ENCODE measurements around the gene ENKD1. TPM values are rescaled to one million over a fixed set of nuclear protein-coding genes. Genes with fewer than 3 reads are reported as not detected.

ENKD1 gene
- total and polyA plus RNA-seq, 2 of the 13 experiments (the other 11 are each of a cell fraction or from before 2014, with no cell fraction given): 10.8 to 20.8 TPM

DNA sequence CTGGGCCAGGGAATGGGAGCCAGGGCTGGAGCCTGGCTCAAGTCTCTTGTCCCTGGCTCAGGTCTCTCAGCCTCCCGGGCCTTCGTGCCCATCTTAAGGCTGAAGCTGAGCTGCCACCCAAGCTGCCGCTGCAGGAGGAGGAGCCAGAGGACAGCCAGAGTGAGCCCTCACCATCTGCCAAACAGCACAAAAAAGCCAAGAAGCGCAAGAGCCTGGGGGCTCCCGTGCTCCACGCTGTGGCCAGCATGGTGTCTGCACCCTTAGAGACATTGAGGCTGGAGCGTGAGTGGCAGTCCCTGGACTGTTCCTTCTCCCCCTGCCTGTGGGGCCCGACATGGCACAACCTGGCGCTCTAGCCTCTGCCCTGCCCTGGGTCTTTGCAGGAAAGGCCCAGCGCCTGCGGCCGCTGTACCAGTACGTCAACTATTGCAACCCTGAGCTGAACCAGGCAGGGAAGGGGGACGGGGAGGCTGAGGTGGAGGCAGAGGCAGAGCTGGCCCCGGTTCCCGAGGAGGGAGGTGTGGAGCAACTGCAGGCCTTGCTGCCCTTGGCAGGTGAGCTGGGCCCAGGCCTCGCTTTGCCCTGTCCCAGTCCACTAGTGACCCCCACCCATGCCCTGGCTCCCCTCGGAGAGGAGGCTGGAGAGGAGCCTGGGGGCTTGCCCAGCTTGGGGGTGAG lies 1.4 kb upstream of the ENKD1 start (continued):
- TF ChIP-seq, protein P1, sequence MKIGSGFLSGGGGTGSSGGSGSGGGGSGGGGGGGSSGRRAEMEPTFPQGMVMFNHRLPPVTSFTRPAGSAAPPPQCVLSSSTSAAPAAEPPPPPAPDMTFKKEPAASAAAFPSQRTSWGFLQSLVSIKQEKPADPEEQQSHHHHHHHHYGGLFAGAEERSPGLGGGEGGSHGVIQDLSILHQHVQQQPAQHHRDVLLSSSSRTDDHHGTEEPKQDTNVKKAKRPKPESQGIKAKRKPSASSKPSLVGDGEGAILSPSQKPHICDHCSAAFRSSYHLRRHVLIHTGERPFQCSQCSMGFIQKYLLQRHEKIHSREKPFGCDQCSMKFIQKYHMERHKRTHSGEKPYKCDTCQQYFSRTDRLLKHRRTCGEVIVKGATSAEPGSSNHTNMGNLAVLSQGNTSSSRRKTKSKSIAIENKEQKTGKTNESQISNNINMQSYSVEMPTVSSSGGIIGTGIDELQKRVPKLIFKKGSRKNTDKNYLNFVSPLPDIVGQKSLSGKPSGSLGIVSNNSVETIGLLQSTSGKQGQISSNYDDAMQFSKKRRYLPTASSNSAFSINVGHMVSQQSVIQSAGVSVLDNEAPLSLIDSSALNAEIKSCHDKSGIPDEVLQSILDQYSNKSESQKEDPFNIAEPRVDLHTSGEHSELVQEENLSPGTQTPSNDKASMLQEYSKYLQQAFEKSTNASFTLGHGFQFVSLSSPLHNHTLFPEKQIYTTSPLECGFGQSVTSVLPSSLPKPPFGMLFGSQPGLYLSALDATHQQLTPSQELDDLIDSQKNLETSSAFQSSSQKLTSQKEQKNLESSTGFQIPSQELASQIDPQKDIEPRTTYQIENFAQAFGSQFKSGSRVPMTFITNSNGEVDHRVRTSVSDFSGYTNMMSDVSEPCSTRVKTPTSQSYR (CRISPR knock-in tag; IDR thresholded peaks at IDR 0.05; ENCODE audit: borderline replicate concordance): peak; percentile 42; the same call in 1 of the 2 replicates
- TF ChIP-seq ETV6 (CRISPR knock-in tag; conservative IDR thresholded peaks at IDR 0.05) (0 out of 2 replicates have a peak, but pooled peaks have one; percentile 11), KDM2A (CRISPR knock-in tag; IDR thresholded peaks at IDR 0.05; ENCODE audit: borderline replicate concordance, low read depth) (peak; percentile 91), MTF2 (CRISPR knock-in tag; IDR thresholded peaks at IDR 0.05; ENCODE audit: borderline replicate concordance) (peak; percentile 80; the same call in 1 of the 2 replicates), DMAP1 (CRISPR knock-in tag; IDR thresholded peaks at IDR 0.05) (peak; percentile 8; the same call in 1 of the 2 replicates), ISX (CRISPR knock-in tag; conservative IDR thresholded peaks at IDR 0.05) (no peak), KLF16 (CRISPR knock-in tag; IDR thresholded peaks at IDR 0.05) (peak in 1 of 2 experiments; percentile 52; a peak in 1 of 4 replicates), KDM1A (CRISPR knock-in tag; IDR thresholded peaks at IDR 0.05) (no peak), GTF3A (CRISPR knock-in tag; conservative IDR thresholded peaks at IDR 0.05) (0 out of 2 replicates have a peak, but pooled peaks have one; percentile 83), ZNF572 (CRISPR knock-in tag; IDR thresholded peaks at IDR 0.05) (no peak), MLLT10 (CRISPR knock-in tag; IDR thresholded peaks at IDR 0.05) (no peak), MIER3 (CRISPR knock-in tag; IDR thresholded peaks at IDR 0.05; ENCODE audit: borderline replicate concordance) (peak; percentile 78; the same call in 1 of the 2 replicates)
- TF ChIP-seq, protein P2, sequence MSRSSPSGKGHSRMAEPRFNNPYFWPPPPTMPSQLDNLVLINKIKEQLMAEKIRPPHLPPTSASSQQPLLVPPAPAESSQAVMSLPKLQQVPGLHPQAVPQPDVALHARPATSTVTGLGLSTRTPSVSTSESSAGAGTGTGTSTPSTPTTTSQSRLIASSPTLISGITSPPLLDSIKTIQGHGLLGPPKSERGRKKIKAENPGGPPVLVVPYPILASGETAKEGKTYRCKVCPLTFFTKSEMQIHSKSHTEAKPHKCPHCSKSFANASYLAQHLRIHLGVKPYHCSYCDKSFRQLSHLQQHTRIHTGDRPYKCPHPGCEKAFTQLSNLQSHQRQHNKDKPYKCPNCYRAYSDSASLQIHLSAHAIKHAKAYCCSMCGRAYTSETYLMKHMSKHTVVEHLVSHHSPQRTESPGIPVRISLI (CRISPR knock-in tag; IDR thresholded peaks at IDR 0.05; ENCODE audit: borderline replicate concordance): peak; percentile 73; the same call in 1 of the 2 replicates
- TF ChIP-seq, protein P3, sequence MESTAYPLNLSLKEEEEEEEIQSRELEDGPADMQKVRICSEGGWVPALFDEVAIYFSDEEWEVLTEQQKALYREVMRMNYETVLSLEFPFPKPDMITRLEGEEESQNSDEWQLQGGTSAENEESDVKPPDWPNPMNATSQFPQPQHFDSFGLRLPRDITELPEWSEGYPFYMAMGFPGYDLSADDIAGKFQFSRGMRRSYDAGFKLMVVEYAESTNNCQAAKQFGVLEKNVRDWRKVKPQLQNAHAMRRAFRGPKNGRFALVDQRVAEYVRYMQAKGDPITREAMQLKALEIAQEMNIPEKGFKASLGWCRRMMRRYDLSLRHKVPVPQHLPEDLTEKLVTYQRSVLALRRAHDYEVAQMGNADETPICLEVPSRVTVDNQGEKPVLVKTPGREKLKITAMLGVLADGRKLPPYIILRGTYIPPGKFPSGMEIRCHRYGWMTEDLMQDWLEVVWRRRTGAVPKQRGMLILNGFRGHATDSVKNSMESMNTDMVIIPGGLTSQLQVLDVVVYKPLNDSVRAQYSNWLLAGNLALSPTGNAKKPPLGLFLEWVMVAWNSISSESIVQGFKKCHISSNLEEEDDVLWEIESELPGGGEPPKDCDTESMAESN (CRISPR knock-in tag; conservative IDR thresholded peaks at IDR 0.05): peak; percentile 84
- TF ChIP-seq, protein P4, sequence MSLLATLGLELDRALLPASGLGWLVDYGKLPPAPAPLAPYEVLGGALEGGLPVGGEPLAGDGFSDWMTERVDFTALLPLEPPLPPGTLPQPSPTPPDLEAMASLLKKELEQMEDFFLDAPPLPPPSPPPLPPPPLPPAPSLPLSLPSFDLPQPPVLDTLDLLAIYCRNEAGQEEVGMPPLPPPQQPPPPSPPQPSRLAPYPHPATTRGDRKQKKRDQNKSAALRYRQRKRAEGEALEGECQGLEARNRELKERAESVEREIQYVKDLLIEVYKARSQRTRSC (CRISPR knock-in tag; IDR thresholded peaks at IDR 0.05; ENCODE audit: low read depth): no peak
- TF ChIP-seq, protein P5, sequence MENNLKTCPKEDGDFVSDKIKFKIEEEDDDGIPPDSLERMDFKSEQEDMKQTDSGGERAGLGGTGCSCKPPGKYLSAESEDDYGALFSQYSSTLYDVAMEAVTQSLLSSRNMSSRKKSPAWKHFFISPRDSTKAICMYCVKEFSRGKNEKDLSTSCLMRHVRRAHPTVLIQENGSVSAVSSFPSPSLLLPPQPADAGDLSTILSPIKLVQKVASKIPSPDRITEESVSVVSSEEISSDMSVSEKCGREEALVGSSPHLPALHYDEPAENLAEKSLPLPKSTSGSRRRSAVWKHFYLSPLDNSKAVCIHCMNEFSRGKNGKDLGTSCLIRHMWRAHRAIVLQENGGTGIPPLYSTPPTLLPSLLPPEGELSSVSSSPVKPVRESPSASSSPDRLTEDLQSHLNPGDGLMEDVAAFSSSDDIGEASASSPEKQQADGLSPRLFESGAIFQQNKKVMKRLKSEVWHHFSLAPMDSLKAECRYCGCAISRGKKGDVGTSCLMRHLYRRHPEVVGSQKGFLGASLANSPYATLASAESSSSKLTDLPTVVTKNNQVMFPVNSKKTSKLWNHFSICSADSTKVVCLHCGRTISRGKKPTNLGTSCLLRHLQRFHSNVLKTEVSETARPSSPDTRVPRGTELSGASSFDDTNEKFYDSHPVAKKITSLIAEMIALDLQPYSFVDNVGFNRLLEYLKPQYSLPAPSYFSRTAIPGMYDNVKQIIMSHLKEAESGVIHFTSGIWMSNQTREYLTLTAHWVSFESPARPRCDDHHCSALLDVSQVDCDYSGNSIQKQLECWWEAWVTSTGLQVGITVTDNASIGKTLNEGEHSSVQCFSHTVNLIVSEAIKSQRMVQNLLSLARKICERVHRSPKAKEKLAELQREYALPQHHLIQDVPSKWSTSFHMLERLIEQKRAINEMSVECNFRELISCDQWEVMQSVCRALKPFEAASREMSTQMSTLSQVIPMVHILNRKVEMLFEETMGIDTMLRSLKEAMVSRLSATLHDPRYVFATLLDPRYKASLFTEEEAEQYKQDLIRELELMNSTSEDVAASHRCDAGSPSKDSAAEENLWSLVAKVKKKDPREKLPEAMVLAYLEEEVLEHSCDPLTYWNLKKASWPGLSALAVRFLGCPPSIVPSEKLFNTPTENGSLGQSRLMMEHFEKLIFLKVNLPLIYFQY (CRISPR knock-in tag; IDR thresholded peaks at IDR 0.05; ENCODE audit: borderline replicate concordance): no peak; the same call in 1 of the 2 replicates

Data from HepG2 (cell line).